Sigmoid colon (tissue), 7 donors: ENCODE measurements around the gene BNC1. TPM values are rescaled to one million over a fixed set of nuclear protein-coding genes. Genes with fewer than 3 reads are reported as not detected.

ENCODE experiments used
- DNase-seq: peaks from one replicate; pipeline ENCODE4 v3.0.0-alpha.2; 2019
- H3K27ac ChIP-seq, 4 donors: fragments of 200-600 bp; sonication (generic); one replicate each; pipeline ENCODE4 v1.5.1; 2016 to 2019; ENCODE audit warnings: mild to moderate bottlenecking in 1 of 4
- H3K27me3 ChIP-seq, 3 donors: fragments of 200-600 bp; sonication (generic); one replicate each; pipeline ENCODE4 v1.5.1; 2019; ENCODE audit warnings: mild to moderate bottlenecking in 1 of 3
- H3K36me3 ChIP-seq, 4 donors: fragments of 200-600 bp; sonication (generic); one replicate each; pipeline ENCODE4 v1.5.1; 2016 to 2019
- H3K4me1 ChIP-seq, 4 donors: fragments of 200-600 bp; sonication (generic); one replicate each; pipeline ENCODE4 v1.5.1; 2017 to 2019
- H3K4me3 ChIP-seq, 4 donors: fragments of 200-600 bp; sonication (generic); one replicate each; pipeline ENCODE4 v1.5.1; 2017 to 2019; ENCODE audit warnings: mild to moderate bottlenecking in 2 of 4, moderate library complexity in 1 of 4
- H3K9me3 ChIP-seq, 4 donors: fragments of 200-600 bp in 3 of 4; sonication (generic) in 3 of 4; one replicate each; pipeline versions ENCODE4 v1.5.1 to v1.6.1; 2013 to 2019
- CTCF ChIP-seq, 4 experiments: fragments of 450-650 bp in 3 of 4; fragments of 200-600 bp in 1 of 4; IDR thresholded peaks; one replicate each; pipeline ENCODE4 v1.5.1; 2016 to 2019; ENCODE audit warnings: antibody characterized with exemption in 4 of 4, mild to moderate bottlenecking in 3 of 4, moderate library complexity in 2 of 4
- EP300 ChIP-seq, 4 donors: sonication (generic); formaldehyde crosslinking; IDR thresholded peaks; one replicate each; pipeline ENCODE4 v1.6.1; 2017; ENCODE audit warnings: antibody characterized with exemption in 4 of 4
- POLR2A ChIP-seq, 2 donors: fragments of 450-650 bp; IDR thresholded peaks; one replicate each; pipeline ENCODE4 v1.6.1; 2016; ENCODE audit warnings: antibody characterized with exemption in 2 of 2, mild to moderate bottlenecking in 2 of 2, moderate library complexity in 2 of 2
- POLR2AphosphoS5 ChIP-seq, 4 donors: sonication (generic); formaldehyde crosslinking; IDR thresholded peaks; one replicate each; pipeline ENCODE4 v1.6.1; 2017; ENCODE audit warnings: antibody characterized with exemption in 4 of 4
- WGBS, 2 donors: extraction: QIAGEN DNeasy Blood & Tissue Kit; methylation state at CpG; one replicate each; pipeline ENCODE4 v1.1.7; 2013; 5-methylcytosine and 5-hydroxymethylcytosine counted together
- intact Hi-C: fragments of 100-400 bp; cut with DNase I; formaldehyde crosslinking; loops from one replicate; pipeline ENCODE4 v1.15.1; 2023
- polyA plus RNA-seq, 3 donors: library from polyadenylated mRNA; stranded (reverse); fragments of 200-250 nt; gene quantifications; one replicate each; pipeline ENCODE4 v1.2.3, GENCODE V29; 2013
- total RNA-seq, 4 donors: library from RNA; depleted of rRNA; stranded (reverse); fragments of >200 nt; gene quantifications; one replicate each; pipeline ENCODE4 v1.1.0, GENCODE V29; 2016
- donor health status: healthy with polysubstance abuse.
- donor health status: Bipolar disorder and iron deficiency.
- donor health status: healthy.

The BNC1 gene
- total and polyA plus RNA-seq, 7 donors: under 0.01 to 0.36 (median 0.14) TPM; not detected in 2

DNA sequence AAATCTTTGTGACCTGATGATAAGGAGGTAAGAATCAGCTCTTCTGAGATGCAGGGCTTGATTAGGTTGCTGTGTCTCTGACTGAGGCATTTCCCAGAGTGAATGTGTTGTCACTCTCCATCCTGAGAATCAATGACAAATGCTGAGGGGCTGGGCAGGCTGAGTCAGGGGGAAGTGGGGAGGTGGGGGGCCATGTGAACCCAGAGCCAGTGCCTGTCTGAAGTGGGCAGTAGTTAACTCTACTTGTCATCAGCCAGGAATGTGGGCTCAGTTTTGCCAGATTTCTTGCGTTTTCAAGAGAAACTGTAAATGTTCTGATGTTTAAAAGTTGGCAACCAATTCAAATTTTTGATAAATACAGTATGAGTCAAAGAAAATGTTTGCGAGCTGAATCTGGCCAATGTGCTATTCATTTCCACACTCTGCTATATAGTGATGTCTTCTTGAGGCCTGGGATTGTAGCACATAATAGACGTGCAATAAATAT, 3.1 kb upstream of the BNC1 start:
- Histone ChIP-seq H3K4me1 (peaks cover 0 to 19% (median 16%) of the 10 kb centered on the region in 4 donors), H3K27me3 (peaks cover 17 to 41% (median 26%) of the 10 kb centered on the region in 3 donors), H3K9me3 (no peaks in the 10 kb centered on the region), H3K27ac (no peak overlapping the region), H3K4me3 (no peak overlapping the region), H3K36me3 (no peaks in the 10 kb centered on the region)
- DNase-seq: no peak
- no peak for TF ChIP-seq EP300 (IDR thresholded peaks at IDR 0.05)
- no peak for TF ChIP-seq CTCF (IDR thresholded peaks at IDR 0.05)
- TF ChIP-seq POLR2A (IDR thresholded peaks at IDR 0.05): no peak
- TF ChIP-seq POLR2AphosphoS5 (IDR thresholded peaks at IDR 0.05): no peak
- intact Hi-C loops: no loop called here
- 69 to 76% methylated on average over 3 of the region's 3 CpGs for WGBS, 2 donors

DNA sequence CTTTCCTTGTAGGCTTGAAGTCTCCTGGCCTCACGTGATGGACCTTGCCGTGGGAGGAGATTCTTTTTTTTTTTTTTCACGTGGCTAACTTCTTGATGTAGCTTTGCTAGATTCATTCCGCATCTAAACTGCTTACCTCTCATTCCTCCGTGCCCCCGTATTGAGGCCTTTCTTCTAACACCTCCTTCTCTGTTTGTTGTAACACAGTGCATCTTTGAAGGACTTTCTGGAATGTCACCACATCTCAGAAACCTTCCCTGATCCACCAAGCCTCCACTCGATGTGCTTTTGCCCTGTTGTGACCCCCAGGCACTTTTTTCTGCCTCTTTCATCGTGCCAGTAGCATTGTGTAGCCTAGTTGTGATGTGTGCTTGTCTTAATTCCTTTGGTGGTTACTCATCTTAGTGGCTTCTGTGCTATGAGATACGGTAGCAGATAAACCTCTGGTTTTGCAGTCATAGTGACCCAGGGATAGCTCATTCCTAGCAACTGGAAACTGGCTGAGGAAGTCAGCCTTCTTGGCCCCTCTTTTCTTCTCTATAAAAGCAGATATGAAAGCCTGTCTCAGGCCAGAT, 1.6 kb upstream of the BNC1 start:
- no peak for DNase-seq
- no peaks in the 10 kb centered on the region for H3K36me3 ChIP-seq
- peaks cover 0 to 19% (median 16%) of the 10 kb centered on the region in 4 donors for H3K4me1 ChIP-seq
- no peak for TF ChIP-seq POLR2A (IDR thresholded peaks at IDR 0.05)
- TF ChIP-seq CTCF (IDR thresholded peaks at IDR 0.05): no peak
- TF ChIP-seq EP300 (IDR thresholded peaks at IDR 0.05): no peak
- TF ChIP-seq POLR2AphosphoS5 (IDR thresholded peaks at IDR 0.05): no peak
- H3K4me3 ChIP-seq: no peak overlapping the region
- WGBS, 2 donors: 64 to 72% methylated on average over 9 of the region's 9 CpGs
- no peaks in the 10 kb centered on the region for H3K9me3 ChIP-seq
- H3K27me3 ChIP-seq: peaks cover 17 to 50% (median 42%) of the 10 kb centered on the region in 3 donors
- intact Hi-C loops: no loop called here
- H3K27ac ChIP-seq: no peak overlapping the region

GRCh38 chr15:83285284-83285978, 967 bp upstream of the BNC1 start:
- peaks cover 17 to 52% (median 43%) of the 10 kb centered on the region in 3 donors for H3K27me3 ChIP-seq
- intact Hi-C loops: no loop called here
- WGBS, 2 donors: 49 to 59% methylated on average over 19 of the region's 19 CpGs
- peaks cover 0 to 19% (median 16%) of the 10 kb centered on the region in 4 donors for H3K4me1 ChIP-seq
- H3K4me3 ChIP-seq: no peak overlapping the region
- H3K36me3 ChIP-seq: no peaks in the 10 kb centered on the region
- TF ChIP-seq POLR2AphosphoS5 (IDR thresholded peaks at IDR 0.05): no peak
- no peak for TF ChIP-seq EP300 (IDR thresholded peaks at IDR 0.05)
- no peak for TF ChIP-seq POLR2A (IDR thresholded peaks at IDR 0.05)
- TF ChIP-seq CTCF (IDR thresholded peaks at IDR 0.05): no peak
- H3K9me3 ChIP-seq: no peaks in the 10 kb centered on the region
- DNase-seq: no peak
- H3K27ac ChIP-seq: no peak overlapping the region

GRCh38 chr15:83283813-83284558, 478 bp downstream of the BNC1 start:
- peaks cover 0 to 19% (median 16%) of the 10 kb centered on the region in 4 donors for H3K4me1 ChIP-seq
- H3K4me3 ChIP-seq: peak overlapping the region; percentile 16 to 50 (median 42)
- no peak overlapping the region for H3K27ac ChIP-seq
- H3K36me3 ChIP-seq: no peaks in the 10 kb centered on the region
- intact Hi-C loops: no loop called here
- 4 to 15% methylated on average over 80 of the region's 80 CpGs for WGBS, 2 donors
- TF ChIP-seq EP300 (IDR thresholded peaks at IDR 0.05): no peak
- no peak for TF ChIP-seq POLR2A (IDR thresholded peaks at IDR 0.05)
- TF ChIP-seq POLR2AphosphoS5 (IDR thresholded peaks at IDR 0.05): no peak
- no peak for TF ChIP-seq CTCF (IDR thresholded peaks at IDR 0.05)
- no peaks in the 10 kb centered on the region for H3K9me3 ChIP-seq
- H3K27me3 ChIP-seq: peaks cover 17 to 67% (median 54%) of the 10 kb centered on the region in 3 donors
- DNase-seq: no peak
